HCT116 (cell line): Measurements from ENCODE around the gene DEFB114. TPM values are rescaled to one million over a fixed set of nuclear protein-coding genes. Genes with fewer than 3 reads are reported as not detected.

ENCODE experiments used
- ATAC-seq: fragments of 200-7000 bp; cut with Tn5 transposase; 2 replicates; pipeline ENCODE4 v1.9.1; 2020; ENCODE audit warnings: mild to moderate bottlenecking, moderate library complexity
- BruUV-seq: library from RNA; stranded (reverse); fragments of 400-500 nt; replicated peaks from 2 replicates; lab custom pipeline; 2021; lab: Mats Ljungman, UMichigan
- CTCF ChIA-PET: fragments of 300-600 bp; sonication (Branson Sonifier 250); formaldehyde crosslinking; loops from one replicate; lab custom pipeline; 2021; ENCODE audit warnings: antibody characterized with exemption; lab: Charles Lee
- POLR2A ChIA-PET: fragments of 300-600, 350-600 bp; sonication (Branson Sonifier 250); formaldehyde crosslinking; loops from one replicate; lab custom pipeline; 2021; ENCODE audit warnings: antibody characterized with exemption; lab: Charles Lee
- RAD21 ChIA-PET, 2 experiments: fragments of 300-600 bp; sonication (Branson Sonifier 250); formaldehyde crosslinking; loops; one replicate each; lab custom pipeline; 2023; ENCODE audit warnings: low total read pairs in 2 of 2; ENCODE audit not compliant: uncharacterized antibody in 2 of 2, unreplicated experiment in 2 of 2, low non-redundant PET in 1 of 2; lab: Charles Lee
- DNase-seq: peaks from one replicate; pipeline ENCODE4 v3.0.0-alpha.2; 2010; ENCODE audit warnings: low read depth, low spot score
- H2AFZ ChIP-seq: fragments of 200-600 bp; shearing (Covaris generic), sonication (generic); 2 replicates; pipeline ENCODE4 v1.6.1; 2017; ENCODE audit warnings: low read depth, mixed run types, mixed read lengths, antibody characterized with exemption, low read length; ENCODE audit not compliant: poor library complexity, severe bottlenecking
- H3K27ac ChIP-seq: 2 replicates; pipeline ENCODE4 v1.5.1; 2012; ENCODE audit warnings: low read depth, low read length
- H3K27me3 ChIP-seq: fragments of 200-600 bp; sonication (generic); 2 replicates; pipeline ENCODE4 v1.6.1; 2016; ENCODE audit warnings: mixed run types, low read length, mixed read lengths; ENCODE audit not compliant: insufficient read depth
- H3K36me3 ChIP-seq, 2 experiments: fragments of 200-500 bp in 1 of 2; fragments of 200-600 bp in 1 of 2; sonication (Bioruptor generic) in 1 of 2; sonication (generic) in 1 of 2; 2 replicates each; pipeline versions ENCODE4 v1.5.1 to v1.6.1; 2014 to 2016; ENCODE audit warnings: low read length in 2 of 2, inconsistent platforms in 1 of 2, mixed read lengths in 1 of 2, mixed run types in 1 of 2; ENCODE audit not compliant: insufficient read depth in 2 of 2, control insufficient read depth in 1 of 2
- H3K4me1 ChIP-seq, 2 experiments: fragments of 200-600 bp in 1 of 2; sonication (generic) in 1 of 2; 2 replicates each; pipeline versions ENCODE4 v1.5.1 to v1.6.1; 2012 to 2017; ENCODE audit warnings: low read length in 2 of 2, inconsistent platforms in 1 of 2, mild to moderate bottlenecking in 1 of 2, mixed read lengths in 1 of 2, mixed run types in 1 of 2, moderate library complexity in 1 of 2; ENCODE audit not compliant: insufficient read depth in 2 of 2, control insufficient read depth in 1 of 2
- H3K4me2 ChIP-seq: fragments of 200-600 bp; sonication (generic); 2 replicates; pipeline ENCODE4 v1.6.1; 2017; ENCODE audit warnings: mixed run types, low read length, mixed read lengths
- H3K4me3 ChIP-seq, 2 experiments: fragments of 200-600 bp in 1 of 2; sonication (generic) in 1 of 2; replicated peaks in 1 of 2; 2 replicates each; pipeline ENCODE4 v1.5.1; 2011 to 2016; ENCODE audit warnings: low read length in 2 of 2, control low read depth in 1 of 2, low read depth in 1 of 2, mild to moderate bottlenecking in 1 of 2, mixed read lengths in 1 of 2, mixed run types in 1 of 2
- H3K79me2 ChIP-seq: fragments of 200-600 bp; sonication (generic); 2 replicates; pipeline ENCODE4 v1.6.1; 2017; ENCODE audit warnings: mild to moderate bottlenecking, mixed run types, low read length, moderate library complexity, mixed read lengths; ENCODE audit not compliant: insufficient read depth
- H3K9ac ChIP-seq: fragments of 200-600 bp; sonication (generic); 2 replicates; pipeline ENCODE4 v1.6.1; 2016; ENCODE audit warnings: low read length, mixed read lengths
- H3K9me2 ChIP-seq: fragments of 200-600 bp; sonication (generic), shearing (Covaris generic); 2 replicates; pipeline ENCODE4 v1.6.1; 2017; ENCODE audit warnings: mixed run types, mild to moderate bottlenecking, moderate library complexity; ENCODE audit not compliant: insufficient read depth
- H3K9me3 ChIP-seq, 2 experiments: fragments of 200-500 bp in 1 of 2; fragments of 200-600 bp in 1 of 2; sonication (Bioruptor generic) in 1 of 2; sonication (generic) in 1 of 2; 2 replicates each; pipeline ENCODE4 v1.6.1; 2014 to 2017; ENCODE audit warnings: low read length in 2 of 2, mixed read lengths in 2 of 2, inconsistent platforms in 1 of 2, low read depth in 1 of 2, mild to moderate bottlenecking in 1 of 2, mixed run types in 1 of 2, moderate library complexity in 1 of 2; ENCODE audit not compliant: control insufficient read depth in 1 of 2, insufficient read depth in 1 of 2
- H4K20me1 ChIP-seq: fragments of 200-600 bp; sonication (generic), shearing (Covaris generic); 2 replicates; pipeline ENCODE4 v1.6.1; 2017; ENCODE audit warnings: mixed run types, mild to moderate bottlenecking, moderate library complexity; ENCODE audit not compliant: insufficient read depth
- CBX3 ChIP-seq: IDR thresholded peaks from 2 replicates; pipeline ENCODE4 v1.6.1; 2012; ENCODE audit warnings: low read depth
- CEBPB ChIP-seq: IDR thresholded peaks from 2 replicates; pipeline ENCODE4 v1.6.1; 2012; ENCODE audit warnings: low read depth
- ELF1 ChIP-seq: IDR thresholded peaks from 2 replicates; pipeline ENCODE4 v1.6.1; 2012; ENCODE audit warnings: low read depth, borderline replicate concordance
- EZH2 ChIP-seq: fragments of 200-600 bp; sonication (generic); IDR thresholded peaks from 2 replicates; pipeline ENCODE4 v1.6.1; 2017; ENCODE audit warnings: antibody characterized with exemption, mixed run types
- FOSL1 ChIP-seq: IDR thresholded peaks from 2 replicates; pipeline ENCODE4 v1.6.1; 2012; ENCODE audit warnings: low read depth
- JUND ChIP-seq: IDR thresholded peaks from 2 replicates; pipeline ENCODE4 v1.6.1; 2012
- POLR2A ChIP-seq: IDR thresholded peaks from 2 replicates; pipeline ENCODE4 v1.7.0; 2011; ENCODE audit warnings: borderline replicate concordance; ENCODE audit not compliant: insufficient read depth, insufficient read length; ENCODE audit errors: extremely low read depth
- POLR2AphosphoS5 ChIP-seq: IDR thresholded peaks from 2 replicates; pipeline ENCODE4 v1.6.1; 2011; ENCODE audit warnings: mild to moderate bottlenecking, low read depth, low read length, moderate library complexity
- REST ChIP-seq: IDR thresholded peaks from 2 replicates; pipeline ENCODE4 v1.6.1; 2012; ENCODE audit warnings: low read depth
- SIN3A ChIP-seq: IDR thresholded peaks from 2 replicates; pipeline ENCODE4 v1.6.1; 2012; ENCODE audit warnings: low read depth
- SP1 ChIP-seq: IDR thresholded peaks from 2 replicates; pipeline ENCODE4 v1.6.1; 2012; ENCODE audit warnings: low read depth
- TCF7L2 ChIP-seq: IDR thresholded peaks from 2 replicates; pipeline ENCODE4 v1.7.0; 2011; ENCODE audit warnings: borderline replicate concordance, inconsistent platforms; ENCODE audit not compliant: insufficient read depth, insufficient read length; ENCODE audit errors: extremely low read depth
- YY1 ChIP-seq: IDR thresholded peaks from 2 replicates; pipeline ENCODE4 v1.6.1; 2011; ENCODE audit warnings: low read length, low read depth, moderate library complexity, mild to moderate bottlenecking; ENCODE audit not compliant: insufficient replicate concordance; ENCODE audit errors: extremely low read depth
- ZBTB33 ChIP-seq: IDR thresholded peaks from 2 replicates; pipeline ENCODE4 v1.6.1; 2011; ENCODE audit warnings: mild to moderate bottlenecking, low read length, moderate library complexity; ENCODE audit not compliant: insufficient replicate concordance; ENCODE audit errors: extremely low read depth
- ZFX ChIP-seq: fragments of 450-650 bp; IDR thresholded peaks from 2 replicates; pipeline ENCODE4 v1.6.1; 2017
- ZNF274 ChIP-seq: fragments of 200-500 bp; sonication (Bioruptor generic); IDR thresholded peaks from 2 replicates; pipeline ENCODE4 v1.6.1; 2014; ENCODE audit warnings: mild to moderate bottlenecking, low read depth, low read length, inconsistent platforms
- intact Hi-C: fragments of 100-400 bp; cut with micrococcal nuclease; formaldehyde crosslinking; loops from 2 replicates; pipeline ENCODE4 v1.10.0; 2022
- total RNA-seq: library from RNA; stranded (reverse); gene quantifications from one replicate; pipeline ENCODE4 v1.2.1, GENCODE V29; 2021; ENCODE audit not compliant: unreplicated experiment
- TF ChIP-seq, protein P1 (sequence below), 3 experiments: fragments of 200-600 bp in 1 of 3; sonication (generic) in 1 of 3; IDR thresholded peaks in 2 of 3; conservative IDR thresholded peaks in 1 of 3; 2 replicates each; pipeline ENCODE4 v1.5.1; 2012 to 2017; ENCODE audit warnings: low read depth in 2 of 3, low read length in 2 of 3, antibody characterized with exemption in 1 of 3, borderline replicate concordance in 1 of 3, control low read depth in 1 of 3, mild to moderate bottlenecking in 1 of 3, mixed read lengths in 1 of 3, mixed run types in 1 of 3, moderate library complexity in 1 of 3; ENCODE audit not compliant: insufficient read depth in 1 of 3
- TF ChIP-seq, protein P2 (sequence below): IDR thresholded peaks from 2 replicates; pipeline ENCODE4 v1.6.1; 2012

DEFB114 gene
- total RNA-seq, 1 experiment from 2014 or later, result not detected

GRCh38 chr6:49935387-49935786 is 28.6 kb downstream of the DEFB114 start (continued):
- TF ChIP-seq, protein P1, sequence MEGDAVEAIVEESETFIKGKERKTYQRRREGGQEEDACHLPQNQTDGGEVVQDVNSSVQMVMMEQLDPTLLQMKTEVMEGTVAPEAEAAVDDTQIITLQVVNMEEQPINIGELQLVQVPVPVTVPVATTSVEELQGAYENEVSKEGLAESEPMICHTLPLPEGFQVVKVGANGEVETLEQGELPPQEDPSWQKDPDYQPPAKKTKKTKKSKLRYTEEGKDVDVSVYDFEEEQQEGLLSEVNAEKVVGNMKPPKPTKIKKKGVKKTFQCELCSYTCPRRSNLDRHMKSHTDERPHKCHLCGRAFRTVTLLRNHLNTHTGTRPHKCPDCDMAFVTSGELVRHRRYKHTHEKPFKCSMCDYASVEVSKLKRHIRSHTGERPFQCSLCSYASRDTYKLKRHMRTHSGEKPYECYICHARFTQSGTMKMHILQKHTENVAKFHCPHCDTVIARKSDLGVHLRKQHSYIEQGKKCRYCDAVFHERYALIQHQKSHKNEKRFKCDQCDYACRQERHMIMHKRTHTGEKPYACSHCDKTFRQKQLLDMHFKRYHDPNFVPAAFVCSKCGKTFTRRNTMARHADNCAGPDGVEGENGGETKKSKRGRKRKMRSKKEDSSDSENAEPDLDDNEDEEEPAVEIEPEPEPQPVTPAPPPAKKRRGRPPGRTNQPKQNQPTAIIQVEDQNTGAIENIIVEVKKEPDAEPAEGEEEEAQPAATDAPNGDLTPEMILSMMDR (IDR thresholded peaks at IDR 0.05 in 2 of 3, conservative IDR thresholded peaks at IDR 0.05 in 1 of 3; ENCODE audit: borderline replicate concordance in 1 of 3, insufficient read depth in 1 of 3, low read depth in 2 of 3, low read length in 2 of 3), result no peak
- TF ChIP-seq FOSL1 (no peak), CEBPB (no peak), POLR2AphosphoS5 (no peak)
- TF ChIP-seq, protein P2, sequence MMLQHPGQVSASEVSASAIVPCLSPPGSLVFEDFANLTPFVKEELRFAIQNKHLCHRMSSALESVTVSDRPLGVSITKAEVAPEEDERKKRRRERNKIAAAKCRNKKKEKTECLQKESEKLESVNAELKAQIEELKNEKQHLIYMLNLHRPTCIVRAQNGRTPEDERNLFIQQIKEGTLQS, result no peak

GRCh38 chr6:49934770-49935169 is 29.2 kb downstream of the DEFB114 start:
- H3K36me3 ChIP-seq, result no peaks in the 10 kb centered on the region
- H3K9me3 ChIP-seq, result no peaks in the 10 kb centered on the region
- DNase-seq (no peak), ATAC-seq (no peak)
- CTCF ChIA-PET, result no interaction called here
- no peaks in the 10 kb centered on the region for H4K20me1 ChIP-seq
- H3K27me3 ChIP-seq, result no peaks in the 10 kb centered on the region
- RAD21 ChIA-PET, result no interaction called here
- no peak overlapping the region for H3K9ac ChIP-seq
- POLR2A ChIA-PET, result no interaction called here
- H2AFZ ChIP-seq, result no peak overlapping the region
- H3K79me2 ChIP-seq, result no peaks in the 10 kb centered on the region
- no peak overlapping the region for H3K27ac ChIP-seq
- no TSS peak for BruUV-seq
- no peaks in the 10 kb centered on the region for H3K9me2 ChIP-seq
- H3K4me2 ChIP-seq, result no peak overlapping the region
- H3K4me1 ChIP-seq, result no peaks in the 10 kb centered on the region
- intact Hi-C loops, result no loop called here
- H3K4me3 ChIP-seq, result no peak overlapping the region
- TF ChIP-seq SIN3A (no peak), ZFX (no peak), ZBTB33 (no peak), REST (no peak), FOSL1 (no peak), CBX3 (no peak), EZH2 (no peak), JUND (no peak), ZNF274 (no peak), TCF7L2 (no peak), SP1 (no peak), POLR2A (no peak), YY1 (no peak), ELF1 (no peak), CEBPB (no peak)
- TF ChIP-seq, protein P2, result no peak
